SK-N-SH (cell line): ENCODE measurements around the gene TMEM14B. TPM values are rescaled to one million over a fixed set of nuclear protein-coding genes. Genes with fewer than 3 reads are reported as not detected.

ENCODE experiments used
- CTCF ChIA-PET: fragments of 300-600, 350-600 bp; formaldehyde crosslinking; extraction: SDS; loops from one replicate; lab custom pipeline; 2021; lab: Yijun Ruan, JAX
- POLR2A ChIA-PET: fragments of 350-600 bp; sonication (Branson Sonifier 250); formaldehyde crosslinking; extraction: SDS; loops from one replicate; lab custom pipeline; 2020; ENCODE audit warnings: antibody characterized with exemption, inconsistent platforms; lab: Yijun Ruan, JAX
- DNase-seq: peaks from one replicate; pipeline ENCODE4 v3.0.0; 2012
- H2AFZ ChIP-seq: fragments of 200-600 bp; sonication (generic); 2 replicates; pipeline ENCODE4 v1.8.1; 2016; ENCODE audit warnings: antibody characterized with exemption, mild to moderate bottlenecking, low read depth
- H3F3A ChIP-seq: fragments of 200-600 bp; sonication (generic); replicated peaks from 2 replicates; pipeline ENCODE3; 2016; ENCODE audit warnings: antibody characterized with exemption, mild to moderate bottlenecking; ENCODE audit not compliant: insufficient read depth
- H3K27ac ChIP-seq, 2 experiments: fragments of 200-500 bp in 1 of 2; fragments of 200-600 bp in 1 of 2; sonication (Bioruptor generic) in 1 of 2; sonication (generic), shearing (Covaris generic) in 1 of 2; 2 replicates each; pipeline versions ENCODE4 v1.5.1 to v1.6.1; 2014 to 2016; ENCODE audit warnings: low read depth in 2 of 2, inconsistent platforms in 1 of 2, low read length in 1 of 2, mild to moderate bottlenecking in 1 of 2, mixed read lengths in 1 of 2
- H3K27me3 ChIP-seq: fragments of 200-600 bp; sonication (generic), shearing (Covaris generic); 2 replicates; pipeline ENCODE4 v1.6.1; 2016; ENCODE audit warnings: mixed run types; ENCODE audit not compliant: insufficient read depth
- H3K36me3 ChIP-seq, 2 experiments: fragments of 200-500 bp in 1 of 2; fragments of 200-600 bp in 1 of 2; sonication (Bioruptor generic) in 1 of 2; sonication (generic) in 1 of 2; replicated peaks in 1 of 2; 2 replicates each; pipeline versions ENCODE3 to v1.5.1; 2014 to 2016; ENCODE audit warnings: low read length in 1 of 2, mild to moderate bottlenecking in 1 of 2; ENCODE audit not compliant: insufficient read depth in 2 of 2, control insufficient read depth in 1 of 2
- H3K4me1 ChIP-seq, 2 experiments: fragments of 200-500 bp in 1 of 2; fragments of 200-600 bp in 1 of 2; sonication (Bioruptor generic) in 1 of 2; sonication (generic), shearing (Covaris generic) in 1 of 2; 2 replicates each; pipeline versions ENCODE4 v1.5.1 to v1.6.1; 2014 to 2016; ENCODE audit warnings: low read depth in 1 of 2, low read length in 1 of 2, mixed run types in 1 of 2; ENCODE audit not compliant: insufficient read depth in 2 of 2, control insufficient read depth in 1 of 2
- H3K4me2 ChIP-seq: fragments of 200-600 bp; sonication (generic), shearing (Covaris generic); 2 replicates; pipeline ENCODE4 v1.6.1; 2017; ENCODE audit warnings: mixed run types
- H3K4me3 ChIP-seq, 2 experiments: fragments of 200-500 bp in 1 of 2; fragments of 200-600 bp in 1 of 2; sonication (Bioruptor generic) in 1 of 2; sonication (generic), shearing (Covaris generic) in 1 of 2; 2 replicates each; pipeline versions ENCODE4 v1.5.1 to v1.8.1; 2014 to 2016; ENCODE audit warnings: low read depth in 2 of 2, inconsistent platforms in 1 of 2, low read length in 1 of 2, mild to moderate bottlenecking in 1 of 2, mixed read lengths in 1 of 2, moderate library complexity in 1 of 2
- H3K79me2 ChIP-seq: fragments of 200-600 bp; sonication (generic); 2 replicates; pipeline ENCODE4 v1.8.1; 2017; ENCODE audit warnings: mild to moderate bottlenecking; ENCODE audit not compliant: insufficient read depth
- H3K9ac ChIP-seq: fragments of 200-600 bp; sonication (generic); 2 replicates; pipeline ENCODE4 v1.6.1; 2017; ENCODE audit warnings: mixed run types
- H3K9me2 ChIP-seq: fragments of 200-600 bp; sonication (generic); 2 replicates; pipeline ENCODE4 v1.6.1; 2017; ENCODE audit warnings: mixed run types
- H3K9me3 ChIP-seq: fragments of 200-600 bp; sonication (generic); 2 replicates; pipeline ENCODE4 v1.6.1; 2017; ENCODE audit warnings: mixed run types, mild to moderate bottlenecking, moderate library complexity
- H4K20me1 ChIP-seq: fragments of 200-600 bp; sonication (generic); 2 replicates; pipeline ENCODE4 v1.6.1; 2017; ENCODE audit warnings: mild to moderate bottlenecking, mixed run types; ENCODE audit not compliant: insufficient read depth
- ELF1 ChIP-seq: IDR thresholded peaks from 2 replicates; pipeline ENCODE4 v1.4.0; 2012
- EZH2phosphoT487 ChIP-seq: fragments of 200-600 bp; sonication (generic); IDR thresholded peaks from 2 replicates; pipeline ENCODE4 v1.6.1; 2017; ENCODE audit warnings: low read depth, mixed run types, mild to moderate bottlenecking, antibody characterized with exemption, moderate library complexity, borderline replicate concordance
- FOSL2 ChIP-seq: IDR thresholded peaks from 2 replicates; pipeline ENCODE4 v1.4.0; 2012; ENCODE audit warnings: low read depth, mild to moderate bottlenecking, moderate library complexity, borderline replicate concordance
- FOXJ3 ChIP-seq: sonication (generic); formaldehyde crosslinking; IDR thresholded peaks from 2 replicates; pipeline ENCODE4 v1.5.1; 2020; ENCODE audit warnings: mild to moderate bottlenecking, missing genetic modification reagents
- GATA2 ChIP-seq: sonication (generic); formaldehyde crosslinking; IDR thresholded peaks from 2 replicates; pipeline ENCODE4 v1.5.0; 2020; ENCODE audit warnings: mild to moderate bottlenecking, missing genetic modification reagents
- JUND ChIP-seq: IDR thresholded peaks from 2 replicates; pipeline ENCODE4 v1.4.0; 2012
- MEF2A ChIP-seq: IDR thresholded peaks from 2 replicates; pipeline ENCODE4 v1.4.0; 2012; ENCODE audit warnings: low read depth, borderline replicate concordance
- MXI1 ChIP-seq: IDR thresholded peaks from 2 replicates; pipeline ENCODE4 v1.6.1; 2012; ENCODE audit warnings: mild to moderate bottlenecking, low read depth, low read length, improper control_type of control experiment
- NFIC ChIP-seq: IDR thresholded peaks from 2 replicates; pipeline ENCODE4 v1.4.0; 2012; ENCODE audit warnings: borderline replicate concordance
- RAD21 ChIP-seq: IDR thresholded peaks from 2 replicates; pipeline ENCODE4 v1.6.1; 2012; ENCODE audit warnings: mild to moderate bottlenecking, low read length
- RFX5 ChIP-seq: IDR thresholded peaks from 2 replicates; pipeline ENCODE4 v1.6.1; 2012; ENCODE audit warnings: mild to moderate bottlenecking, improper control_type of control experiment, low read length
- SIN3A ChIP-seq: IDR thresholded peaks from 2 replicates; pipeline ENCODE4 v1.6.1; 2012; ENCODE audit warnings: low read depth, mild to moderate bottlenecking, low read length, moderate library complexity, borderline replicate concordance
- SMC3 ChIP-seq: IDR thresholded peaks from 2 replicates; pipeline ENCODE4 v1.6.1; 2012; ENCODE audit warnings: low read depth, low read length, improper control_type of control experiment
- TAF1 ChIP-seq: IDR thresholded peaks from 2 replicates; pipeline ENCODE4 v1.6.1; 2012; ENCODE audit warnings: low read depth, mild to moderate bottlenecking, low read length, moderate library complexity, borderline replicate concordance
- TCF12 ChIP-seq: IDR thresholded peaks from 2 replicates; pipeline ENCODE4 v1.4.0; 2012
- YY1 ChIP-seq: IDR thresholded peaks from 2 replicates; pipeline ENCODE4 v1.4.0; 2012; ENCODE audit warnings: low read depth, mild to moderate bottlenecking
- WGBS: methylation state at CpG from one replicate; pipeline ENCODE4 v1.1.6; 2017; ENCODE audit warnings: low lambda C conversion rate; 5-methylcytosine and 5-hydroxymethylcytosine counted together
- polyA plus RNA-seq, 3 experiments: library from polyadenylated mRNA; depleted of rRNA; stranded (reverse); fragments of >200 nt; gene quantifications; 2 replicates each; pipeline ENCODE4 v1.2.3, GENCODE V29; 2012
- TF ChIP-seq, protein P1 (sequence below): IDR thresholded peaks from 2 replicates; pipeline ENCODE4; 2012
- TF ChIP-seq, protein P2 (sequence below): IDR thresholded peaks from 2 replicates; pipeline ENCODE4 v1.4.0; 2012; ENCODE audit warnings: low read depth, borderline replicate concordance
- TF ChIP-seq, protein P3 (sequence below): IDR thresholded peaks from 2 replicates; pipeline ENCODE4 v1.4.0; 2012; ENCODE audit warnings: low read depth
- TF ChIP-seq, protein P4 (sequence below): fragments of 150-350 bp; IDR thresholded peaks from 2 replicates; pipeline ENCODE4 v1.6.1; 2016; ENCODE audit warnings: mild to moderate bottlenecking, low read depth, low read length
- TF ChIP-seq, protein P5 (sequence below): IDR thresholded peaks from 2 replicates; pipeline ENCODE4 v1.6.1; 2012; ENCODE audit warnings: mild to moderate bottlenecking, low read depth, low read length, moderate library complexity

Gene TMEM14B
- polyA plus RNA-seq, 1 of the 3 experiments (the other 2 are of a cell fraction) = 93.6 TPM

DNA sequence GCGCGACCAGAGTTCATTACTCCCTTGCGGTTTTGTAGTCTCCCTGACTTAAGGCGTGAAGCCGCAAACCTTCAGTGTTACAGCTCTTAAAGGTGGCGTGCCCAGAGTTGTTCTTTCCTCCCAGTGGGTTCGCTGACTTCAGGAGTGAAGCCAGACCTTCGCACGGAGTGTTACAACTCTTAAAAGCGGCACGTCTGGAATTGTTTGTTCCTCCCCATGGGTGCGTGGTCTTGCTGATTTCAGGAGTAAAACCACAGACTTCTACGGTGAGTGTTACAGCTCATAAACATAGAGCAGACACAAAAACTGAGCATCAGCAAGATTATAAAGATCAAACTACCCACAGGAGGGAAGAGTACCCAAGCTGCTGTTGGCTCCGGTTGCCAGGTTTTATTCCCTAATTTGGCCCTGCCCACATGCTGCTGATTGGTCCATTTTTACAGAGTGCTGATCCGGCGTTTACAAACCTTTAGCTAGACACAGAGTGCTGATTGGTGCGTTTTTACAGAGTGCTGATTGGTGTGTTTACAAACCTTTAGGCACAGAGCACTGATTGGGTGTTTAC is 14.4 kb upstream of the TMEM14B start:
- peaks cover 8% of the 10 kb centered on the region; the same call in 1 of the 2 replicates for H3K79me2 ChIP-seq
- TF ChIP-seq RAD21 (no peak), GATA2 (CRISPR knock-in tag) (no peak), TAF1 (no peak), EZH2phosphoT487 (no peak), MXI1 (no peak), FOXJ3 (CRISPR knock-in tag) (no peak), MEF2A (no peak), SMC3 (no peak), JUND (no peak)
- TF ChIP-seq, protein P1, sequence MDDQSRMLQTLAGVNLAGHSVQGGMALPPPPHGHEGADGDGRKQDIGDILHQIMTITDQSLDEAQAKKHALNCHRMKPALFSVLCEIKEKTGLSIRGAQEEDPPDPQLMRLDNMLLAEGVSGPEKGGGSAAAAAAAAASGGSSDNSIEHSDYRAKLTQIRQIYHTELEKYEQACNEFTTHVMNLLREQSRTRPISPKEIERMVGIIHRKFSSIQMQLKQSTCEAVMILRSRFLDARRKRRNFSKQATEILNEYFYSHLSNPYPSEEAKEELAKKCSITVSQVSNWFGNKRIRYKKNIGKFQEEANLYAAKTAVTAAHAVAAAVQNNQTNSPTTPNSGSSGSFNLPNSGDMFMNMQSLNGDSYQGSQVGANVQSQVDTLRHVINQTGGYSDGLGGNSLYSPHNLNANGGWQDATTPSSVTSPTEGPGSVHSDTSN = no peak
- TF ChIP-seq, protein P2, sequence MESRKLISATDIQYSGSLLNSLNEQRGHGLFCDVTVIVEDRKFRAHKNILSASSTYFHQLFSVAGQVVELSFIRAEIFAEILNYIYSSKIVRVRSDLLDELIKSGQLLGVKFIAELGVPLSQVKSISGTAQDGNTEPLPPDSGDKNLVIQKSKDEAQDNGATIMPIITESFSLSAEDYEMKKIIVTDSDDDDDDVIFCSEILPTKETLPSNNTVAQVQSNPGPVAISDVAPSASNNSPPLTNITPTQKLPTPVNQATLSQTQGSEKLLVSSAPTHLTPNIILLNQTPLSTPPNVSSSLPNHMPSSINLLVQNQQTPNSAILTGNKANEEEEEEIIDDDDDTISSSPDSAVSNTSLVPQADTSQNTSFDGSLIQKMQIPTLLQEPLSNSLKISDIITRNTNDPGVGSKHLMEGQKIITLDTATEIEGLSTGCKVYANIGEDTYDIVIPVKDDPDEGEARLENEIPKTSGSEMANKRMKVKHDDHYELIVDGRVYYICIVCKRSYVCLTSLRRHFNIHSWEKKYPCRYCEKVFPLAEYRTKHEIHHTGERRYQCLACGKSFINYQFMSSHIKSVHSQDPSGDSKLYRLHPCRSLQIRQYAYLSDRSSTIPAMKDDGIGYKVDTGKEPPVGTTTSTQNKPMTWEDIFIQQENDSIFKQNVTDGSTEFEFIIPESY = no peak
- TF ChIP-seq, protein P3, sequence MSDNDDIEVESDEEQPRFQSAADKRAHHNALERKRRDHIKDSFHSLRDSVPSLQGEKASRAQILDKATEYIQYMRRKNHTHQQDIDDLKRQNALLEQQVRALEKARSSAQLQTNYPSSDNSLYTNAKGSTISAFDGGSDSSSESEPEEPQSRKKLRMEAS = no peak
- no peak overlapping the region for H3K4me3 ChIP-seq
- no peaks in the 10 kb centered on the region for H4K20me1 ChIP-seq
- ChIA-PET POLR2A (interaction anchor here (0.7 kb wide), 1 partner anchor 34 kb away, joined by 3 read pairs; no protein-coding TSS in a partner anchor), CTCF (no interaction called here)
- no peak overlapping the region for H3K27ac ChIP-seq
- H3K9ac ChIP-seq = no peak overlapping the region
- H3K9me3 ChIP-seq = no peaks in the 10 kb centered on the region
- H3K27me3 ChIP-seq = no peaks in the 10 kb centered on the region
- 99% methylated on average over 15 of the region's 17 CpGs for WGBS
- H3K36me3 ChIP-seq = peaks cover 27 to 28% of the 10 kb centered on the region in 2 experiments
- H3K9me2 ChIP-seq = no peaks in the 10 kb centered on the region
- no peak overlapping the region for H2AFZ ChIP-seq
- no peak overlapping the region for H3K4me2 ChIP-seq
- H3F3A ChIP-seq = peaks cover 8% of the 10 kb centered on the region
- no peak for DNase-seq
- no peaks in the 10 kb centered on the region for H3K4me1 ChIP-seq

DNA sequence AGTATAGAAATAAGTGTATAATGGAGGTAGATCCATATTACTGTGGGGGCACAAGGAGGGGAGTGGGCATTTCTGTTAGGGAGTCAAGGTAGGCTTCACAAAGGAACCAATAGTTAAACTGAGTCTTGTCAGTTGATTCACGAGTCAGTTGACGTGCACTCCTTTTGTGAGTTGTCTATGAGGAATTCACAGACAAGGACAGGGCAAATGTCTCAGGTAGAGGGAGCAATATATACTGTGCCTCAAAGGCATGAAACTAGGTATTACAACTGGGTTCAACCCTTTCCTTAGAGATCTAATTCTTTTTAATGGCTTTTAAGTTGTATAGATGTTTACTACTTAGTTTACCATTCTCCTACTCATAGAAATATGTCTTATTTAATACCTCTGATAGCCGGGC is 13.7 kb upstream of the TMEM14B start:
- Histone ChIP-seq H4K20me1 (no peaks in the 10 kb centered on the region), H3K4me2 (no peak overlapping the region), H3K36me3 (peaks cover 24% of the 10 kb centered on the region in 2 experiments), H3K9me2 (no peaks in the 10 kb centered on the region), H3K4me3 (no peak overlapping the region), H3K27me3 (no peaks in the 10 kb centered on the region), H3K4me1 (no peaks in the 10 kb centered on the region), H3K79me2 (peaks cover 8% of the 10 kb centered on the region; the same call in 1 of the 2 replicates), H2AFZ (no peak overlapping the region), H3F3A (peaks cover 8% of the 10 kb centered on the region), H3K9me3 (no peaks in the 10 kb centered on the region), H3K27ac (peak overlapping the region in 1 of 2 experiments; percentile 69; a peak in 2 of 4 replicates), H3K9ac (no peak overlapping the region)
- WGBS = 97% methylated on average over 3 of the region's 3 CpGs
- POLR2A ChIA-PET = no interaction called here
- CTCF ChIA-PET = no interaction called here
- DNase-seq = no peak
- TF ChIP-seq ELF1 = no peak
- TF ChIP-seq, protein P4, sequence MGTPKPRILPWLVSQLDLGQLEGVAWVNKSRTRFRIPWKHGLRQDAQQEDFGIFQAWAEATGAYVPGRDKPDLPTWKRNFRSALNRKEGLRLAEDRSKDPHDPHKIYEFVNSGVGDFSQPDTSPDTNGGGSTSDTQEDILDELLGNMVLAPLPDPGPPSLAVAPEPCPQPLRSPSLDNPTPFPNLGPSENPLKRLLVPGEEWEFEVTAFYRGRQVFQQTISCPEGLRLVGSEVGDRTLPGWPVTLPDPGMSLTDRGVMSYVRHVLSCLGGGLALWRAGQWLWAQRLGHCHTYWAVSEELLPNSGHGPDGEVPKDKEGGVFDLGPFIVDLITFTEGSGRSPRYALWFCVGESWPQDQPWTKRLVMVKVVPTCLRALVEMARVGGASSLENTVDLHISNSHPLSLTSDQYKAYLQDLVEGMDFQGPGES = no peak
- TF ChIP-seq SIN3A = no peak
- no peak for TF ChIP-seq RFX5
- TF ChIP-seq FOSL2 = no peak
- TF ChIP-seq NFIC = no peak
- TF ChIP-seq TCF12 = no peak
- TF ChIP-seq, protein P5, sequence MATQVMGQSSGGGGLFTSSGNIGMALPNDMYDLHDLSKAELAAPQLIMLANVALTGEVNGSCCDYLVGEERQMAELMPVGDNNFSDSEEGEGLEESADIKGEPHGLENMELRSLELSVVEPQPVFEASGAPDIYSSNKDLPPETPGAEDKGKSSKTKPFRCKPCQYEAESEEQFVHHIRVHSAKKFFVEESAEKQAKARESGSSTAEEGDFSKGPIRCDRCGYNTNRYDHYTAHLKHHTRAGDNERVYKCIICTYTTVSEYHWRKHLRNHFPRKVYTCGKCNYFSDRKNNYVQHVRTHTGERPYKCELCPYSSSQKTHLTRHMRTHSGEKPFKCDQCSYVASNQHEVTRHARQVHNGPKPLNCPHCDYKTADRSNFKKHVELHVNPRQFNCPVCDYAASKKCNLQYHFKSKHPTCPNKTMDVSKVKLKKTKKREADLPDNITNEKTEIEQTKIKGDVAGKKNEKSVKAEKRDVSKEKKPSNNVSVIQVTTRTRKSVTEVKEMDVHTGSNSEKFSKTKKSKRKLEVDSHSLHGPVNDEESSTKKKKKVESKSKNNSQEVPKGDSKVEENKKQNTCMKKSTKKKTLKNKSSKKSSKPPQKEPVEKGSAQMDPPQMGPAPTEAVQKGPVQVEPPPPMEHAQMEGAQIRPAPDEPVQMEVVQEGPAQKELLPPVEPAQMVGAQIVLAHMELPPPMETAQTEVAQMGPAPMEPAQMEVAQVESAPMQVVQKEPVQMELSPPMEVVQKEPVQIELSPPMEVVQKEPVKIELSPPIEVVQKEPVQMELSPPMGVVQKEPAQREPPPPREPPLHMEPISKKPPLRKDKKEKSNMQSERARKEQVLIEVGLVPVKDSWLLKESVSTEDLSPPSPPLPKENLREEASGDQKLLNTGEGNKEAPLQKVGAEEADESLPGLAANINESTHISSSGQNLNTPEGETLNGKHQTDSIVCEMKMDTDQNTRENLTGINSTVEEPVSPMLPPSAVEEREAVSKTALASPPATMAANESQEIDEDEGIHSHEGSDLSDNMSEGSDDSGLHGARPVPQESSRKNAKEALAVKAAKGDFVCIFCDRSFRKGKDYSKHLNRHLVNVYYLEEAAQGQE = no peak
- TF ChIP-seq JUND = no peak
- no peak for TF ChIP-seq RAD21
- TF ChIP-seq GATA2 (CRISPR knock-in tag) = no peak
- no peak for TF ChIP-seq YY1
